CD4-positive, alpha-beta T cell treated with Interleukin-2 at 100 ng/mL for 4 hours (primary cell): ENCODE measurements around the gene ARHGAP45.

Experiments
- DNase-seq: peaks from one replicate; pipeline ENCODE4 v3.0.0-alpha.2; 2020; ENCODE audit warnings: low spot score

Gene ARHGAP45

DNA sequence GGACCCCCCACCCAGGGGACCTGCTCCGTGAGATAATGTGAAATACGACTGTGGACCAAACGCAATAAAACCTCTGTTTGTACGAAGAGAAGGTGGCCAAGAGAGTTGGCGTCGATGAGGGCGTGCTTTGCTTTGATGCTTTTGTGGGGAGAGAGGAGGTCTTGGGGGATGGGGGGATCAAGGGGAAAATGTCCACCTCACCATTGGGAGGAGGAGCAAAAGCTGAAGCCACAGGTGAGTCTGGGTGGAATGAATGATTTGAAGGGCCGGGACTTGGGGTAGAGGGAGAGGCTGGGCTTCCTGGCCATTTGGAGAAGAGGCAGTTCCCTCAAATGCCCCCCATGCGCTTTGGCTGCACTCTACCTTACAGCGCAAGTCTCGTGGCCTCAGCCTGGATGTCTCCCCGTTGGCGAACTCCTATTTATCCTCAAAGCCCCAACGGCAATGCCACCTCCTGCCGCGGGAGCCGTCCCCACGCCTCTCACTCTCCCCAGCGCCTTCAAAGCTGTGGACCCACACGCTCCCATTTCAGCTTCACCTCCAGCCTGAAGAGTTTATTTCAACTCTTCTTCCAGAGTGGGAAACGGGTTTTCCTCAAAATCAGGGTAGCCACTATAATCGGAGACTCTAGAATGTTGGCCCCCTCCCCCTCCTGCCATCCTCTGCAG, 27.9 kb upstream of the ARHGAP45 start:
- DNase-seq = no peak

DNA sequence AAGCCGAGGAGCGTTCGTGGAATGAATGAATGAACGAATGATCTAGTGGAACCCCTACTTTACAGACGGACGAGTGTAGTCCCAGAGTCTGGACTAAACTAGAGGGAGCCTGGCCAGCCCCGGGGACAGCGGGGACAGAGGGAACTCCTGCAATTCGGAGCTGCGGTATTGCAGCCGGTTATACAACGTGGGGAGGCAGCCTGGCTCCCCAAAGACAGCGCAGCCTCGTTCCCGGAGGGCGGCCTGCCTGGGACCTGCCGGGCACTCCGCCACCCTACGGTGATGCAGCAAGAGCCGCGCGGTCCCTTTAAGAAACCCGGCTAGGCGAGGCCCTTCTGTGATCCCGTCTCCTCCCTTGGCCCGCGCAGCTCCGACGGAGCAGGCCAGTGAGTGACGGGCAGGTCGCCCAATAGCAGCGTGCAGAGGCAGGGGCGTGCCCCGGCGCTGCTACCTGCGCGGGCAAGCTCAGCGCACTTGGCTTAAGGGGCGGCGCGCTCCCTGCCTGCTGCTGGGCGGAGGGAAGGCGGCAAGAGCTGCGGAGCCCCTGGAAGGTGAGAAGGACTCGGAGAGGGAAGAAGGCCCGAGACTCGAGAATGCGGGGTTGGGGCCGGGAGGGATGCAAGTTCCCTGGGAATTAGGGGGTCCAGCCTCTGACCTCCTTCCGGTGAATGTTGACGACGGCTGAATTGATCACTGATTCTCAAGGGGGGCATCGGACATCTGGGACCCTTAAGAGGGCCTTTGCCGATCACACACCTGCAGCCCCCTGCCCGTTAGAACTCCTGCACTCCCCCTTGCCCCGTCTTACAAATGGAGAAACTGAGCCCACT, 27.1 kb upstream of the ARHGAP45 start, which contains the start of gene ABCA7:
ABCA7 (plus strand) TSS at position 462 of the 830 bp plus-strand sequence. CDS start 1,255 bp downstream, outside the sequence.
- peak; percentile 100 for DNase-seq

GRCh38 chr19:1040476-1041271, 26.3 kb upstream of the ARHGAP45 start:
- peak; percentile 96 for DNase-seq

- DNase-seq = no peak
These were observed 25.6 kb upstream of the ARHGAP45 start for GRCh38 chr19:1041272-1041834.

DNA sequence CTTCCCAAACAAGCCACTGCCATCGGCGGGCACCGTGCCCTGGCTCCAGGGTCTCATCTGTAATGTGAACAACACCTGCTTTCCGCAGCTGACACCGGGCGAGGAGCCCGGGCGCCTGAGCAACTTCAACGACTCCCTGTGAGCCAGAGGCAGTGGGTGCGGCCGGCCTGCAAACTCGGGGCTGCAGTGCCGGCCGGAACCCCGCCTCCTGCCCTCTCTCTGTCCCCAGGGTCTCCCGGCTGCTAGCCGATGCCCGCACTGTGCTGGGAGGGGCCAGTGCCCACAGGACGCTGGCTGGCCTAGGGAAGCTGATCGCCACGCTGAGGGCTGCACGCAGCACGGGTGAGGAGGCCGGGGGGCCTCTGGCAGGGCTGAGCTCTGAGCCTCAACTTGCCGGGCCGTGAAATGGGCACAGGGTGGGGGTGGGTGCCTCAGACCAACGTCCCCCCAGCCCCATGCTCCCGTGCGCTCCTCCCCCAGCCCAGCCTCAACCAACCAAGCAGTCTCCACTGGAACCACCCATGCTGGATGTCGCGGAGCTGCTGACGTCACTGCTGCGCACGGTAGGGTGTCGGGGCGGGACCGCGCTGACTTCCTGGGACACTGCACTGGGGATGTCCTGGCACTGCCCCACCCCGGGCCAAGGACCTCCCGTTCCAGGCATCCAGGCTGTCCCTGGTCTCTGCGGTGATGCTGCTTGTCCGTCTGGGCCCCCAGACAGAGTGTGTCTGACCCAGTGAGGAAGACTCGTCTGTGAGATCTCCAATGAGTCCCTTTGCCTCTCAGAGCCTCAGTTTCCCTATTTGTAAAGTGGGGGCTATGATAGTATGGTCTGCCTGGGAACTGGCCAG, 24.9 kb upstream of the ARHGAP45 start:
- no peak for DNase-seq

DNA sequence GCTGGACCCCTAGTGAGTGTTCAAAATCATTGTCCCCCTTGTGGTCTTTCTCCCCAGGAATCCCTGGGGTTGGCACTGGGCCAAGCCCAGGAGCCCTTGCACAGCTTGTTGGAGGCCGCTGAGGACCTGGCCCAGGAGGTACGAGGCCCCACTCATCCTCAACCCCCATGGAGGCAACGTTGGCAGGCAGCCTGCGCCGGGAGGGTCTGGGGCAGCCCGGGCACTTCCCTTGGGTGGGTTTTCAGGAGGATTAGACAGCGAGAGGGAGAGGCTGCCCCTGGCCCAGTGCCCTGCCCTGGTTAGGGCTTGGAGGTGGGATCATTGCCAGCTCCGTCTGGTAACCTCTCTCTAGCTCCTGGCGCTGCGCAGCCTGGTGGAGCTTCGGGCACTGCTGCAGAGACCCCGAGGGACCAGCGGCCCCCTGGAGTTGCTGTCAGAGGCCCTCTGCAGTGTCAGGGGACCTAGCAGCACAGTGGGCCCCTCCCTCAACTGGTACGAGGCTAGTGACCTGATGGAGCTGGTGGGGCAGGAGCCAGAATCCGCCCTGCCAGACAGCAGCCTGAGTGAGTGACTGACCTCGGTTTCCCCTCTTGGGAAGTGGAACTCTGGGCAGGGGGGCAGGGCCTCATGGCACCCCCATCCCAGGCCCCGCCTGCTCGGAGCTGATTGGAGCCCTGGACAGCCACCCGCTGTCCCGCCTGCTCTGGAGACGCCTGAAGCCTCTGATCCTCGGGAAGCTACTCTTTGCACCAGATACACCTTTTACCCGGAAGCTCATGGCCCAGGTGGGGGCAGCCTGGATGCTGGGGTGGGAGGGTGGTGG, 24.1 kb upstream of the ARHGAP45 start:
- no peak for DNase-seq

DNA sequence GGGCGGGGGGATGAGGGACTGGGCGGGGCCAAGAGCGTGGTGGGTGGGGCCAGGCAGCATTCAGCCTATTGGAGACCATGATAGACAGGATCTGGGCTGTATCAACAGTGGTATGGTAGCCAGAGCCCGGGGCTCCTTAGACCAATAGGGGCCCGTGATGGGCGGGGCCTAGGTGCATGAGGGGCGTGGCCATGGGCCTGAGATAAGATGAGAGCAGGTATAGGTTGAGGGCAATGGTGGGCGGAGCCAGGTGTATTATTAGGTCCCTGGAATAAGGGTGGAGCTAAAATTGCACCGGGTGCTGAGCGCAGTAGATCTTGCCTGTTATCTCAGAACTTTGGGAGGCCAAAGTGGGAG, 21.7 kb upstream of the ARHGAP45 start:
- peak; percentile 55 for DNase-seq

GRCh38 chr19:1046117-1046626, 20.8 kb upstream of the ARHGAP45 start:
- no peak for DNase-seq

- no peak for DNase-seq
These were observed 19.9 kb upstream of the ARHGAP45 start for GRCh38 chr19:1046836-1047695.

GRCh38 chr19:1047696-1048147, 19.2 kb upstream of the ARHGAP45 start:
- DNase-seq = no peak

- no peak for DNase-seq
These were observed 17.9 kb upstream of the ARHGAP45 start for GRCh38 chr19:1049106-1049505.

- DNase-seq = no peak
These were observed 17.2 kb upstream of the ARHGAP45 start for GRCh38 chr19:1049800-1050199.

DNA sequence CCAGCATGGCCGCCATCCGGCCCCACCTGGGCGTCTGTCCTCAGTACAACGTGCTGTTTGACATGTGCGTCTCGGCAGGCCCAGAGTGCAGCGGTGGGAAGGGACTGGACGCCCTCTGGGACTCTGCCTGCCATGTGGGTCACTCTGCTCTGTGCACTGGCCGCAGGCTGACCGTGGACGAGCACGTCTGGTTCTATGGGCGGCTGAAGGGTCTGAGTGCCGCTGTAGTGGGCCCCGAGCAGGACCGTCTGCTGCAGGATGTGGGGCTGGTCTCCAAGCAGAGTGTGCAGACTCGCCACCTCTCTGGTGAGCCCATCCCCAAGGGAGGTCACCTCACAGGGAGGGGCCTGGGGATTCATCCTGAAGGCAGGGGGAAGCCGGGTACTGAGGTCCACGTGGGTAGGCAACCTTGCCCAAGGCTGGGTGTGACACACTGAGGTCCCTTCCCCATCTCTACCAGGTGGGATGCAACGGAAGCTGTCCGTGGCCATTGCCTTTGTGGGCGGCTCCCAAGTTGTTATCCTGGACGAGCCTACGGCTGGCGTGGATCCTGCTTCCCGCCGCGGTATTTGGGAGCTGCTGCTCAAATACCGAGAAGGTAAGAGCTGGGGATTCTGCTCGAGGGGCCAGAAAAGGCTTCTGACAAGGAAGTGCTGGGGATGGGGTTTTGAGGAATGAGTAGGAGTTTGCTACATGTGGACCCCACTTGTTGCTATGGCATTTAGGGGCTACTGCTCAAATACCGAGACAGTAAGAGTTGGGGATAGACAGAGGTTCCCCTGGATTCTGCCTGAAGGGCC, 15.8 kb upstream of the ARHGAP45 start:
- DNase-seq = no peak

DNA sequence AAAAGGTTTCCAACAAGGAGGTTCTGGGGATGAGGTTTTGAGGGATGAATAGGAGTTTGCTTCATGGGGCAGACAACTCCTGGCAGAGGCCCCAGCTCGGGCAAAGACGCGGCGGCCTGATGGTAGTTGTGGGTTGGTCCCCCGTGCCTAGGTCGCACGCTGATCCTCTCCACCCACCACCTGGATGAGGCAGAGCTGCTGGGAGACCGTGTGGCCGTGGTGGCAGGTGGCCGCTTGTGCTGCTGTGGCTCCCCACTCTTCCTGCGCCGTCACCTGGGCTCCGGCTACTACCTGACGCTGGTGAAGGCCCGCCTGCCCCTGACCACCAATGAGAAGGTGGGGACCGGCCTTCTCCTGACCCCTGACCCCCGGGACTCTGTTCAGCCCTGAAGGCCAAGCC, 15.2 kb upstream of the ARHGAP45 start:
- DNase-seq = no peak

DNA sequence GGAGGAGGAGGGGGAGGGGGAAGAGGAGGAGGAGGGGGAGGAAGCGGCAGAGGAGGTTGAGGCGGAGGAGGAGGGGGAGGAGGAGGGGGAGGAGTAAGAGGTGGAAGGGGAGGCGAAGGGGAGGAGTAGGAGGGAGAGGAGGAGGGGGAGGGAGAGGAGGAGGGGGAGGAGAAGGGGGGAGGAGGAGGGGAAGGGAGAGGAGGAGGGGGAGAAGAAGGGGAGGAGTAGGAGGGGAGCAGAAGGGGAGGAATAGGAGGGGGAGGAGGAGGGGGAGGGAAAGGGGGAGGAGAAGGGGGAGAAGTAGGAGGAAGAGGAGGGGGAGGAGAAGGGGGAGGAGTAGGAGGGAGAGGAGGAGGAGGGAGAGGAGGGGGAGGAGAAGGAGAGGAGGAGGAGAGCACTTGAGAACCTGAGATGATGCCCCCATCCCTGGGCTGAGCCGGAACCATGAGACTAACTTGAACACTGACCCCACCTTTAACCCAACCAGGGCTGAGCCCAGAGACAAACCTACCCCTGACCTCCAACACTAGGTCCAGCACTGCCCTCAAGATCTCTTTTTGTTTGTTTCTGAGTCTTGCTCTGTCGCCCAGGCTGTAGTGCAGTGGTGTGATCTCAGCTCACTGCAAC, 14.5 kb upstream of the ARHGAP45 start:
- DNase-seq = no peak

DNA sequence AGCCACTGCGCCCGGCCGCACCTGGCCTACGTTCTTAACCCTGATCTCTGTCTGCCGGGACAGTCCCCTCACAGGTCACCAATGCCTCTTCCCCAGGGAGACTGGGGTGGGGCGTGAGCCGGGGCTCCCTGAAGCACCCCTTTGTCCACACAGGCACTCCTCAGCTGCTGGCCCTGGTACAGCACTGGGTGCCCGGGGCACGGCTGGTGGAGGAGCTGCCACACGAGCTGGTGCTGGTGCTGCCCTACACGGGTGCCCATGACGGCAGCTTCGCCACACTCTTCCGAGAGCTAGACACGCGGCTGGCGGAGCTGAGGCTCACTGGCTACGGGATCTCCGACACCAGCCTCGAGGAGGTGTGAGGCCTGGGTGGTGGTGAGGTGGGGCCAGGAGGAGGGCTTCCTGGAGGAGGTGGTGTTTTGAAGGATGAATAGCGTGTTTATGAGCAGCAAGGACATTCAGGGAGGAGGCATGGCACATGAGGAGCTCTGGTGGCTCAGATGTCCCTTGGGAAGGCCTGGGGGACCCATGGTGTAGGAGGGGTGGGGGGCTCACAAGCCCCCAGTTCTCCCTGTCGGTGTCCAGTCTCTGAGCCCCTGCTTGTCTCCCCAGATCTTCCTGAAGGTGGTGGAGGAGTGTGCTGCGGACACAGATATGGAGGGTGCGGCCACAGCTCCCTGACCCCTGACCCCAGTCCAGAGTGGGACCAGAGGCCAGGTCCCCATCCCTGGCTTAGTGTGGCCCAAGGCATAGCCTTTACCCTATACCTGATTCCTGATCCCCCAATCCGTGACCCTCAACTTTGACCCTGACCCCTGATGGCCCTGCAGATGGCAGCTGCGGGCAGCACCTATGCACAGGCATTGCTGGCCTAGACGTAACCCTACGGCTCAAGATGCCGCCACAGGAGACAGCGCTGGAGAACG, 13.5 kb upstream of the ARHGAP45 start:
- DNase-seq = no peak
